Fibroblast of upper back skin (primary cell): ENCODE data around the gene SPINT3.
A peak's percentile ranks its signal among the peaks of the same experiment; 100 is the strongest.
"Not testable (repeated sequence)": the region's sequence is repeated elsewhere in the genome, so short reads cannot be mapped to it uniquely, and the experiment has no call there.

ENCODE experiments used
- DNase-seq: peaks from one replicate; pipeline ENCODE4 v3.0.0-alpha.2; 2013

The SPINT3 gene

DNA sequence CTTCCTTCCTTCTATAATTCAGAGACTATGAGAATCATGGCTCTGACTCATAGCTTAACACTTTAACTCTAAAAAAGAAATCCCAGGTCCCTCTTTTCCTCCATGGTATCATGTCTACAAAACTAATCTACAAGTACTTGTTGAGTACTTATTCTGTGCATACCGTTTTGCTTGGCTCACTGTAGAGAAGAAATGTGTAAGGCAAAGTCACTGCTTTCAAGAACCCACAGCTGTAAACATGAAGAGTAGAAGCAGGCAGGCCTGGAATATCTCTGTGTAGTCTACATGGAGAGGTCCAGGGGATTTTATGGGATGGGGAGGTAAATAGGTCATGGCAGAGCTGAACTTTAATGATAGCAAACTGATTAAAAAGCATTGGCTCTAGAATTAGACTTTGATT lies 13.8 kb downstream of the SPINT3 start:
- DNase-seq: no peak

DNA sequence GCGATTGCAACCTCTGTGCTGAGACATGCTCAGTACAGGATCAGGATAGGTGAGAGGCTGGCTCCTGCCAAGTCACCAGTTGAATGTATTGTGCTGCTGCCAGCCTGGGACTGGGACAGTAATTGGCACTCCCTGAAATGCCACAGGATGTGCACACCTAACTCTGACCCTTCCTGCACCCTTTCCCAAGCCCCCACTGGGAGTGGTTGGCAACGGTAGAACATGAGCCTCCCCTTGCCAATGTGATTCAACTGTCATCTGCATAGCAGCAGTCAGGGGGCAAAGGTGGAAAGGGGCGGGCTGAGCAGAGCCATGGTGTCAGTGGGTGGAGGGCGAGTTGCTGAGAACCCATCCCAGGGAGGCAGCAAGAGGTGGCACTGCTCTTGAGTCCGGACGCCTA lies 15.4 kb downstream of the SPINT3 start:
- no peak for DNase-seq

DNA sequence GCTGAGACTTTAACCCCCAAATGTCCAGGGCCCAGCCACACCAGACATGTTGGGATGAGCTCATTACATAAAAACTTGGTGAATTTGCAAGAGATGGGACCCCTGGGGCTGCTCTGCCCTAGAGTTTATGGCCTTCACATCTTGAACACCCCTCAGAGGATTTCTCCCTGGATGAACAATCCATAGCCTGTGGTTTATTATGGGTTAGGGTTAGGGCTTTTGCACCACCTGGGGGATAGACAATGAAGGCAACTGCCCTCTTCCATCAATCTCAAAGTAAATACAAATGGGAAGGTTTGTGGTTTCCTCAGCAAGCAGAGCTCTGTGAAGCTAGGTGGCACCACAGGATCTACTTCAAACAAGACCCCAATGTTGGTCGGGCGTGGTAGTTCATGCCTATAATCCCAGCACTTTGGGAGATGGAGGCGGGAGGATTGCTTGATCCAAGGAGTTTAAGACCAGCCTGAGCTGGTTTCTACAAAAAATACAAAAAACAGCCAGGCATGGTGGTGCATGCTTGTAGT lies 17.4 kb downstream of the SPINT3 start:
- DNase-seq: no peak

DNA sequence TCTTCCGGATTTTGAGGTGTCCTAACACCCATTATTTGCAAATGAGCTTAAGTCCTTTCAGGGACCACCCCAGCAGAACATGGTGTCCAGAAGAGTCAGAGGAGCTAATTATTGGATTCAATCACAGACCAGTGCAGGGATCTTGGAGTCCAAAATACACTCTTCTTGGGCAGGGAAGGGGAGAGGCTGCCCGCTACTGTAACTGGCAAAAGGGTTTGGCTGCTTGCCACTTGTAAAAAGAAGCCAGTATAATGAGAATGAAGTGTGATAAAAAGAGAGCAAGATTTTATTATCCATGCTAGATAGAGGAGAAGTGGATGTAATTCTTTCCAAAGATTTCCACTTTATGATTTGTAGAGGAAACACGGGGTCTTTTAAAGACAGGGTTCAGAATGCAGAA lies 19.3 kb downstream of the SPINT3 start:
- no peak for DNase-seq

DNA sequence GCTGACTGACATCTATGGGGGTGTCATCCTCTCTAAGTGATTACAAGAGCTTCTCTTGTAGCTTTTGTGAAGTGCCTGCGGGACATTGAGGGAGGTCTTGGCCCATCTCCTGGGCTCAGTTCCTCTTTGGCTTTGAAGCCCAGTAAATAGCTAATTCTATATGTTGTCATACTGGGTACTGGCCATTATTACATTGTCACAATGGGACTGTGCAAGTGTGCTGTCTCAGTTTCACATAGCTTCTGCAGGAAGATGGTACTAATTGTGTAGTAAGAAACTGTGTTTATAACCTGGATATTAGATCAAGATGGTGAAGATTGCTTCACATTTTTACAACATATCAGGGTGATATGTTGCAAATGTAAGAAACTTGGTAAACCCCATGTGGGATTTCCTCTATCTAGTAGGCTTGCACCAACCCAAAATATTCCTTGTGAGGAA lies 19.9 kb downstream of the SPINT3 start:
- DNase-seq: no peak

DNA sequence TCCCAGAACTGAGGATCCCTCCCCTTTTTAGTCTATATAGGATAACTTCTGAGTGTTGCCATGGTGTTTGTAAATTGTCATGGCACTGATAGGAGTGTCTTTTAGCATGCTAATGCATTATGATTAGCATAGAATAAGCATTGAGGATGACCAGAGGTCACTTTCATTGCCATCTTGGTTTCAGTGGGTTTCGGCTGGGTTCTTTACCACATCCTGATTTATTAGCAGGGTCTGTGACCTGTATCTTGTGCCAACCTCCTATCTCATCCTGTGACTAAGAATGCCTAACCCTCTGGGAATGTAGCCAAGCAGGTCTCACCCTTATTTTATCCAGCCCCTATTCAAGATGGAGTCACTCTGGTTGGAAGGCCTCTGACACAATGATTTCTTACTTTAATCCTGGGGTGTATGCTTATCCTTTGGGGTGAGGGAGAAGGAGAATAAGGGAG lies 26.3 kb downstream of the SPINT3 start:
- no peak for DNase-seq

DNA sequence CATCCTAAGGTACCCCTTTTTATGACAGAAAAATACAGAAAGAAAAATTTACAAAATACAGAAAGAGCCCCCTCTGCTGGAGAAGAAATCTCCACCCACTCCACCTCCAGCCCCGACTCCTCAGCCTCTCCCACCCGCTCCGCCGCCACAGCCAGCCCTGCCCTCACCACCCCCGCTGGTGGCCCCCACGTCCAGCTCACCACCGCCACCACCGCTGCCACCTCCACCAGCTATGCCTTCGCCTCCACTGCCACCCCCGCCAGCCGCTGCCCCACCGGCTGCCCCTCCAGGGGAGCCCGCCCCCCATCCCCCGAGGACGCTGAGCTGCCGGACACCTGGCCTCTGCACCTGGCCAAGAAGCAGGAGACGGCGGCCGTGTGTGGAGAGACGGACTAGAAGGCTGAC lies 28.2 kb downstream of the SPINT3 start:
- DNase-seq: no peak

DNA sequence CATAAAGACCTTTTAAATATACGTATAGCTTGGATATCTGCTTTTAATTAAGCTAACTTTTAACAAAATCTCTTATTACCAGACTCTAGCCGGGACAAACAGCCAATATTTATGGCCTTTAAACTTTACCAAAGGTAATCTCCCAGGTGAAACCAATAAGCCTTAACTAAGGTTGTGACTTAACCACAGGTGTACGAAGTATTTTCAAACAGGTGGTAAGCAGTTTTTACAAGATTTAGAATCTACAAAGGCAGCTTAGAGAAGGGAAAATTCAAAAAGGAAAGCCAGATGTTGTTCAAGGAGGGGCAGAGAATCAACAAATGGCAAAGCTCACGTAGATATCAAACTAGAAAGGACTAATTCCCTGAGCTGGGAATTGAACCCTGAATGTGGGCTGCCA lies 30.0 kb downstream of the SPINT3 start:
- DNase-seq: no peak

DNA sequence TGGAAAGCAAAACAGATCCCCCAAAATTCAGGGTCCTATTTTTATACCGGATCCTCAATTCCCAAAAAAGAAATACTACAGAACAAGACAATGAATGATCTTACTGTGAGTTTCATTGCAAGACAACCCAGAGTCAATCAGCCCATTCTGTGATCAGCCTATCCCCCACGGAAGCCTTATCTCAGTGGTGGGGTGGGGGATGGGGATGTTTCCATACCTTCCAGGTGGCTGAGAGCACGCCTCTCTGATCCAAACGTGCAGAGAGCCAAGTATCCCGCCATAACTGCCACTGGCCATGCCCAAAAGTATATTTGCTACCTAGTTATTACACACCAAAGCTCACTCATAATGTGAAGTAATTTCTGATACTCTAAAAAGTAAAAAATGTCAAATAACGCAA lies 30.7 kb downstream of the SPINT3 start:
- DNase-seq: no peak

DNA sequence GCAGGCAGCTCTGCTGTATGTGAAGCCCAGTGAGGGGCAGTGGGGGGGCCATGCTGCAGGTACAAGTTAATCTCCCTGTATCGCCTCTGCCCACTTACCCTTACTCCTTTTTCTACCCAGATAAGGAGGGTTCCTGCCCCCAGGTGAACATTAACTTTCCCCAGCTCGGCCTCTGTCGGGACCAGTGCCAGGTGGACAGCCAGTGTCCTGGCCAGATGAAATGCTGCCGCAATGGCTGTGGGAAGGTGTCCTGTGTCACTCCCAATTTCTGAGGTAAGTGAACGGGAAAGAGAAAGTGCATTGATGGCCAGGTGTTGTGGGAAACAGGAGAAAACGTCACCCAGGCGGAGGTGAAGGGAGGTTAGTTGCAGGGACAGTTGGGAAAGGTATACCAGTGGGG lies 35.6 kb downstream of the SPINT3 start:
- no peak for DNase-seq

DNA sequence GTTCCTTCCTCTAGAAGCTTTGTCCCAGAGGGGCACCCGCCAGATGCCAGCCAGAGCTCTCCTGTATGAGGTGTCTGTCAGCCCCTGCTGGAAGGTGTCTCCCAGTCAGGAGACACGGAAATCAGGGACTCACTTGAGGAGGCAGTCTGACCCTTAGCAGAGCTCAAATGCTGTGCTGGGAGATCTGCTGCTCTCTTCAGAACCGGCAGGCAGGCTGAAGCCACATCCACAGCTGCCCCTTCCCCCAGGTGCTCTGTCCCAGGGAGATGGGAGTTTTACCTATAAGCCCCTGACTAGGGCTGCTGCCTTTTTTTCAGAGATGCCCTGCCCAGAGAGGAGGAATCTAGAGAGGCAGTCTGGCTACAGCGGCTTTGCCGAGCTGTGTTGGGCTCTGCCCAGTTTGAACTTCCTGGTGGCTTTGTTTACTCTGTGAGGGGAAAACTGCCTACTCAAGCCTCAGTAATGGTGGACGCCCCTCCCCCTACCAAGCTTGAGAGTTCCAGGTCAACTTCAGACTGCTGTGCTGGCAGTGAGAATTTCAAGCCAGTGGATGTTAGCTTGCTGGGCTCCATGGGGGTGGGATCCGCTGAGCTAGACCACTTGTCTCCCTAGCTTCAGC lies 37.8 kb downstream of the SPINT3 start:
- not testable (repeated sequence) for DNase-seq

DNA sequence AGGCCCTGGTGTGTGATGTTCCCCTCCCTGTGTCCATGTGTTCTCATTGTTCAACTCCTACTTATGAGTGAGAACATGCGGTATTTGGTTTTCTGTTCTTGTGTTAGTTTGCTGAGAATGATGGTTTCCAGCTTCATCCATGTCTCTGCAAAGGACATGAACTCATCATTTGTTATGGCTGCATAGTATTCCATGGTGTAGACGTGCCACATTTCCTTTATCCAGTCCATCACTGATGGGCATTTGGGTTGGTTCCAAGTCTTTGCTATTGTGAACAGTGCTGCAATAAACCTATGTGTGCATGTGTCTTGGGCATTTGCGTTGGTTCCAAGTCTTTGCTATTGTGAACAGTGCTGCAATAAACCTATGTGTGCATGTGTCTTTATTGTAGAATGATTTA lies 43.1 kb downstream of the SPINT3 start:
- DNase-seq: not testable (repeated sequence)

DNA sequence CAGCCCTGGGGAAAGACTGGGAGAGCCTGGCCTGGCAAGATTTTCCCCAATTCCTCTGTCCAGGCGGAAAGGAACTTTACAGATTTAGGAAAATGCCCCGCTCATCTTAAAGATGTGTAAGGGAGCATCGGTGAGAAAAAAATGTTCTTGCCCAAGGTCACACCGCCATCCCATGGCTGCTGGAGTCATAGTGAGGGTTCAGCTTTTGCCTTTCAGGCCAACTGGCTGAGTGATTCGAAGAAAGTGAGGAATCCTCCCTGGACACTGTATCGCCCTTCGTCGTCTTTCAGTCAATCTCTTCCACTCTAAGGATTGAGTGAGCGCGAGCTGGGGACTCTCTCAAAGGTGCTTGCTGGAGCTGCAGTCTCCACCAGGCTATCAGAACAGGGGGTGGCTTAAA lies 44.5 kb downstream of the SPINT3 start:
- peak; percentile 6 for DNase-seq

DNA sequence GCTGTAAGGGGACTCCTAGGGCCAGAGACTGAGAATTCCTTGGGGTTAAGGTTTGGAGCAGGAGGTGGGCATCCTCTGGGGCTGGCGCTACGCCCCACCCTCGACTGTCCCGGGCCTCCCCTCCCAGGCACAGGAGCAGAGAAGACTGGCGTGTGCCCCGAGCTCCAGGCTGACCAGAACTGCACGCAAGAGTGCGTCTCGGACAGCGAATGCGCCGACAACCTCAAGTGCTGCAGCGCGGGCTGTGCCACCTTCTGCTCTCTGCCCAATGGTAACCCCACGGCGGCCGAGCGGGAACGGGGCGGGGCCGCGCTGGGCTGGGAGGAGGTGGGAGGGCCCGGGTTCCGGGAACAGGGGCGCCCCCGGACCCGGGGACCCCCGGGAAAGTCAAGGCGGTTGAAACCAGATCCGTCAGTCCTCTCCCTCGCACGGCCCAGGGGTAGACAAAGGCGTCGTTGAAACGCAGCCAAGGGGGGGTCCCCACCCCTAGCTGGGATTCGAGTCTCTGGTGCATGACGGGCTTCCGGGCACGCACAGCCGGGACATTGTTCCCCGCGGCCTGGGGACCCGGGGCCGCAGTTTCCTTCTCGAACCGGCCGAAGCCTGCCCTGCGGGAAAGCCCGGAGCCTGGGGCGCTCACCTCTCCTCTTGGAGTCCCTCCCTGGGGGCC lies 45.0 kb downstream of the SPINT3 start:
- DNase-seq: no peak

DNA sequence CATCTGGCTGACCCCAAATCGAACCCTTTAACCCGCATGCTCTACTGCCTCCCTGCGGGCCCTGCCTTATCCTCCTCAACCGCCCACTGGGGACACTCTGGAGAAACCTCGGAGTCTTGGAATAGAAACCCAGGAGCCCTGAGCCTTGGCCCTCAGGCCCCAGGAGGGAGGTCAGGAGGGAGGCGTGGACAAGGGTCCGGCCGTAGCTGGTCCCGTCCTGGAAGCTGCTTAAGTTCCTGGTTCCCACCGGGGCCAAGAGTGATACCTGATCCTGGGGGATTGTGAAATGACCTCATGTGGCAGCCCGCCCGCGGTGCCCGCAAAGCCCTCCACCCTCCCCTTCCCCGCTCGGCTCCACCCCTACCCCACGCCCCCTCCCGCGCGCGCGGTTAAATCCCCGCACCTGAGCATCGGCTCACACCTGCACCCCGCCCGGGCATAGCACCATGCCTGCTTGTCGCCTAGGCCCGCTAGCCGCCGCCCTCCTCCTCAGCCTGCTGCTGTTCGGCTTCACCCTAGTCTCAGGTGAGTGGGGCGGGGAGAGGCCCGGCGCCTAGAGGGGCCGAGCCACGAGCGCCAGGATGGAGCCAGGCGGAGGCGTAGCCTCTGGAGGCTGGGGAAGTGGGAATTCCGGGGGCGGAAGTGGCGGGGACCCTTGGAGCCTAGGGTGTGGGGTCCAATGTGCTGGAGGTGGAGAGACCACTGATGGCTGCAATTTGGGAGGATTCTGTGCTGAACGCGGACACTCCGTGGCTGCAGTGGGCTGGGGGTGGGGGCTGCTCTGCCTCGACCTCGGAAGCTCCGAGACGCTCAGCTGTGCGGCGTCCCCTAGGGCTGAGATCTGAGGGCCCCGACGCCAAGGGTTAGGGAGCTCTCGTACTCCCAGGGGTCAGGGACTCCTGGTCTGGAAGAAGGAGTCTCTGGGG lies 45.8 kb downstream of the SPINT3 start, which contains the start of gene WFDC2:
Gene WFDC2, plus strand, starts transcription at position 418 of the 926 bp plus-strand sequence. Its CDS starts 29 bp downstream, at position 447.
- no peak for DNase-seq

DNA sequence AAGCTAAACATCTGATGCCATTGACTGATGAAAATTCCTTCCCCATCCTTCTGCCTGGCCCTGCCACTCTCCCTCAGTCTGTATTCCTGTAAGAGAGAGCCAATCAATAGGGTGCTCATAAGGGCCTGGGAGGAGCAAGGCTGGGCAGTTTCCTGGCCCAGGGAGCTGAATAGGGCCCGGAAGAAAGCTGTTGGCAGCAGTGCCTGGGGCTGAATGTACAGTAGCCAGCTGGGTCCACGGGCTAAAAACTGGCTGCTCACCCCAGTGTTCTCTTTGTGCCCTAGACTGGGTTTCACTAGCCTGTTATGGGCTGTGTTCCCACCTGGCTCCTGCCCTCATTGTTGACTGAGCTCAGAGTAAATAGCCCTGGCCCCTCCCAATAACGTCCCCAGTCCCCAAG lies 47.6 kb downstream of the SPINT3 start:
- no peak for DNase-seq

DNA sequence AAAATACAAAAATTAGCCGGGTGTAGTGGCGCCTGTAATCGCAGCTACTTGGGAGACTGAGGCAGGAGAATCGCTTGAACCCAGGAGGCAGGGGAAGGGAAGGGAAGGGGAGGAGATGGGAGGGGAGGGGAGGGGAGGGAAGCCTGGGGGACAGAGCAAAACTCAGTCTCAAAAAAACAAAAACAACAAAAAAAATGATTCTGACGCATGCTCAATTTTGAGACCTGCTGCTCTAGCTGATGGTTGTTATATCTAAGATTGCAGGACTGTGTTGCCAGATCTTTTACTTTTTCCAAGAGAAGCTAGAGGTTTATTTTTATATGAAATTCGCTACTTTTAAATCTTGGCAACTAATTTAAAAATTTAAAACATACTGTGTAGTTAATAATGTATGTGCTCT lies 48.2 kb downstream of the SPINT3 start:
- no peak for DNase-seq

DNA sequence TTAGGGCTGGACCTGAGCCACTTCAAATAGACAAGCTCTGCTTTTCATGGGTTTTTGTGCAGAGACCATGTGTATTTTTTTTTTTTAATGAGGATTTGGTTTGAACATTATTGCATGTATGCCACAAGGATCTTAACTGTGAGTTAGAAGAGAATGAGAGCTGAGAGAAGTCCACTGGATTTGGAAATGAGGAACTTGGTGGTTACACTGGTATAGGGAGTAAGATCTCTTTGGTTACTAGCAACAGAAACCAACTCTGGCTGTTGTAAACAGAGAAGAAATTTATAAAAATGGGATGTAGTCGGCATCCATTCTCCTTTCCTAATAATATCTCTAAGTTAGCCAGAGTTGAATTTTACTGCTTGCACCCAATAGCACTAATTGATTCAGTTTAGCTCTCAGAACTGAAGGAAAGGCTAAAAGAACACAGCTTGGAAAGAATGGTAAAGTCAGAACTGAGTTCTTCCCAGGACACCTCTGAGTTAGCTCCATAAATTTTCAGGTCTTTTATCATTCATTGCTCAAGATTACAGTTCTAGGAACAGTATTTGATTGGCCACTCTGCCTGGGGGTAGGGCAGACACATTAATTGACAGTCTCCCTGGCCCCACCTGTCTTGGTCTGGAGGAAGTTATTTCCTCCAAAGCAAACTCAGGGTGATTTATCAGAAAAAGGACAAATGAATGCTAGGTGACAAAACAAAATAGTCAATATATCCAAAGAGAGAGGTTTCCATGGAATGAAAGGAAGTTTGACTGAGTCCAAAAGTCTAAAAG lies 49.7 kb downstream of the SPINT3 start:
- no peak for DNase-seq

DNA sequence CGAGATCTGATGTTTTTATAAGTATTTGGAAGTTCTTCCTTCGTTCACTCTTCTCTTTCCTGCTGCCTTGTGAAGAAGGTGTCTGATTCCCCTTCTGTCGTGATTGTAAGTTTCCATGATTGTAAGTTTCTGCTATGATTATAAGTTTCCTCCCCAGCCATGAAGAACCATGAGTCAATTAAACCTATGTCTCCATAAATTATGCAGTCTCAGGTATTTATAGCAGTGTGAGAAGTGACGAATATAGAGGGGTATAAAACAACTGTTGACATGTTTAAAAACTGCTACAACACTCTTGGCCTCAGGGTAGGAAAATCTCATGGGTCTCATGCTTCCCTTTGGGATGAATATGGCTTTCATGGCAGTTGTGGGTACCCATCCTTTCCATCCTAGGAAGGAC lies 51.7 kb downstream of the SPINT3 start:
- no peak for DNase-seq

DNA sequence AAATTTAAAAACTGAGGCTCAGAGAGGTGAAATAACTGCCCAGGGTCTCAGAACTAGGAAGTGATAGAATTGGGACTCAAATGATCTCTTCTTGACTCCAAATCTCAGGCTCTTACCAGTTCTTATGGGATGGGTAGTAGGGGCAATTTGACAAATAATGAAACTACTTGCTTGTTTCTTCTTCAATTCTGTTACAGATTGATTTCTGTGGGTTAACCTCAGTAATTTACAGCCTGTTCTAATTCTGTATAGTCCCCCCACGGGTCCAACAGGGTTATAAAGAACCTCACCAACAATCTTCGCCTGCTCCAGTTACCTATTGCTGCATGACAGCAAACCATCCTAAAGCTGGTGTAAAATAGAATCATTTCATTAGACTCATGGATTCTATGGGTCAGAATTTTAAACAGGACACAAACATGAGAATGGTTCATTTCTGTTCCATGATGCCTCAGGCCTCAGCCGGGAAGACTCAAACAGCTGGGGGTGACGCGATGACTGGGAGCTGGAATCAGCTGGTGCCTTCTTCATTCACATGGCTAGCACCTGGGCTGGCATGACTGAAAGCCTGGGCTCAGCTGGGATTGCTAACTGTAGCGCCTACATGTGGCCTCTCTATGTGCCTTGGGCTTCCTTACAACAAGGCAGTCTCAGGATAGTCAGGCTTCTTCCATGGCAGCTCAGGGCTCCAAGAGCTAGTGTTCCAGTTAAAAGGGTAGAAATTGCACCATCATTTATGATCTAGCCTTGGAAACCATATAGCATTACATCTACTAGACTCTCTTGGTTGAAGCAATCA lies 52.5 kb downstream of the SPINT3 start:
- no peak for DNase-seq
